Measurements from ENCODE around the gene MYO7A. TPM values are rescaled to one million over a fixed set of nuclear protein-coding genes. Genes with fewer than 3 reads are reported as not detected.
"Not testable (repeated sequence)": the region's sequence is repeated elsewhere in the genome, so short reads cannot be mapped to it uniquely, and the experiment has no call there.

The MYO7A gene
- total RNA-seq, 2 experiments from 2014 or later = 0.09 to 0.14 TPM

DNA sequence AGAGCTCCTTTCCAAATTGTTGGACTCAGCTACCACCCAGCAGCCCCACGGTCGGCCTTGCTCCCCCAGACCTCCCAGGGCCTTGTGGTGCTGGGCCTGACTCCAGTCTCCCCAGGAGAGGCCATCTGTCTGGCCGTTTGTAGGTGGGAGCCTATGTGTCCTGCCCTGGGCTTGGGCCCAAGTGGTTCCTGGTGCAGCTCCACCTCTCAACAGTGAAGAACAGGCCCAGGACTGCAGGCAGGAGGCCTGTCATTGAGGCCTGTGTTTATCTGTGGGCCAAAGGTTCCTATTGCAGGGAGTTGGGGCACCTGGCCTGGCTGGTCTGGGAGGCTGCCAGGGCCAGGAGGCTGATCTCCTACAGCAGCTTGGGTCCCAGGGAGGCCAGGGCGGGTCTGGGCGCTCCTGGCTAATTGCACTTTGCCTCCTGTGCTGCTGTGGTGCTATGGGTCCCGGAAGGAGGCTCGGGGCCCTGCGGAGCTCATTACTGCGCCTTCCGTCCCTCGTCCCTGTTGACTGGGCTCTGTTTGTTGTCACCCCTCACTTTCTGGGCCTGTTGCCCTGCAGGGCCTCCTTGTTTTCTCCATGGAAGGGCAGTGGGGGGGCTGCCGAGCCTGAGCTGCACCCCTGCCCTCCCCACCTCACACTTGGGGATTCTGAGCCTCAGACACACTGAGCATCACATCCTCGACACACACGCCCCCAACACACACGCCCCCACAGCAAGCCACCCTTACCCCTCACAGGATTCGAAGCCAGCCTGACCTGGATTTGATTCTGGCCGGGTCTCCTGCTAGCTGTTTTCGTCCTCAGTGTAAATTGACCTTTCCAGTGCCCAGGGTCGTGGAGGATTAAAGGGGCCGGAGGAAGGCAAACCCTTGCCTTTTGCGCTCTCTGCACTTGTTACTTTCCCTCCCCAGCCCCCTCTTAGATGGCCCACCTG lies 32.2 kb upstream of the MYO7A start:
- H3K4me3 Mint-ChIP-seq = no peak overlapping the region
- ChIA-PET CTCF (interaction anchor here (1.0 to 2.0 kb wide), 4 partner anchors 31 to 176 kb away, joined by 3 to 8 read pairs (median 3); no protein-coding TSS in a partner anchor), POLR2A (interaction anchor here (1.4 kb wide), 1 partner anchor 11 kb away, joined by 3 read pairs; no protein-coding TSS in a partner anchor)
- H3K27me3 Mint-ChIP-seq = no peaks in the 10 kb centered on the region
- no peaks in the 10 kb centered on the region for H3K9me3 Mint-ChIP-seq
- ATAC-seq = no peak
- intact Hi-C loops (cut with micrococcal nuclease) = loop anchor here (10.0 kb wide), 1 partner anchor 291 kb away; no protein-coding TSS in a partner anchor
- no peak overlapping the region for H3K27ac Mint-ChIP-seq
- DNase-seq = no peak
- TF ChIP-seq, protein P1, sequence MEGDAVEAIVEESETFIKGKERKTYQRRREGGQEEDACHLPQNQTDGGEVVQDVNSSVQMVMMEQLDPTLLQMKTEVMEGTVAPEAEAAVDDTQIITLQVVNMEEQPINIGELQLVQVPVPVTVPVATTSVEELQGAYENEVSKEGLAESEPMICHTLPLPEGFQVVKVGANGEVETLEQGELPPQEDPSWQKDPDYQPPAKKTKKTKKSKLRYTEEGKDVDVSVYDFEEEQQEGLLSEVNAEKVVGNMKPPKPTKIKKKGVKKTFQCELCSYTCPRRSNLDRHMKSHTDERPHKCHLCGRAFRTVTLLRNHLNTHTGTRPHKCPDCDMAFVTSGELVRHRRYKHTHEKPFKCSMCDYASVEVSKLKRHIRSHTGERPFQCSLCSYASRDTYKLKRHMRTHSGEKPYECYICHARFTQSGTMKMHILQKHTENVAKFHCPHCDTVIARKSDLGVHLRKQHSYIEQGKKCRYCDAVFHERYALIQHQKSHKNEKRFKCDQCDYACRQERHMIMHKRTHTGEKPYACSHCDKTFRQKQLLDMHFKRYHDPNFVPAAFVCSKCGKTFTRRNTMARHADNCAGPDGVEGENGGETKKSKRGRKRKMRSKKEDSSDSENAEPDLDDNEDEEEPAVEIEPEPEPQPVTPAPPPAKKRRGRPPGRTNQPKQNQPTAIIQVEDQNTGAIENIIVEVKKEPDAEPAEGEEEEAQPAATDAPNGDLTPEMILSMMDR (IDR thresholded peaks at IDR 0.05) = no peak
- H3K36me3 Mint-ChIP-seq (ENCODE audit: low read depth) = no peaks in the 10 kb centered on the region
- H3K4me1 Mint-ChIP-seq (ENCODE audit: low read depth) = peaks cover 3% of the 10 kb centered on the region

DNA sequence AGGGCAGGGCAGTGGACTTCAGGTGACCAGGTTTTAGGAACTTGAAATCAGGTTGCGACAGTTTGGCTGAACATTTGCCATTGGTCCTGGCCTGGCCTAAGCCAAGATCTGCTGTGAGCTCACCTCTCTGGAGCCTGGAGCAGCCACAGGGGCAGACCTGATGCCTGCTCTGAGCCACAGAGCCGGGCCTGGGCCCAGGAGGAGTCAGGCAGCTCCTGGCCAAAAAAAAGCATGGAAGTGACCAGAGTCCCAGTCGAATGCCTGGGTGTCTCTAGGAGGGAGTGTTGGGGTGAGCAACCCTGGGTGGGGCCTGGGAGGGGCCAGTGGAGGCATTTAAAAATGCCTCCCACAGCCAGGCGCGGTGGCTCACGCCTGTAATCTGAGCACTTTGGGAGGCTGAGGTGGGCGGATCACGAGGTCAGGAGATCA lies 31.4 kb upstream of the MYO7A start:
- Mint-ChIP-seq H3K36me3 (ENCODE audit: low read depth) (no peaks in the 10 kb centered on the region), H3K9me3 (no peaks in the 10 kb centered on the region), H3K4me1 (ENCODE audit: low read depth) (no peaks in the 10 kb centered on the region), H3K4me3 (no peak overlapping the region), H3K27ac (no peak overlapping the region), H3K27me3 (no peaks in the 10 kb centered on the region)
- TF ChIP-seq, protein P1 (IDR thresholded peaks at IDR 0.05) = no peak
- POLR2A ChIA-PET = no interaction called here
- CTCF ChIA-PET = interaction anchor here (1.1 to 2.0 kb wide), 2 partner anchors 51 to 177 kb away, joined by 3 to 8 read pairs; no protein-coding TSS in a partner anchor
- intact Hi-C loops (cut with micrococcal nuclease) = loop anchor here (10.0 kb wide), 1 partner anchor 292 kb away; no protein-coding TSS in a partner anchor
- no peak for DNase-seq
- ATAC-seq = no peak

DNA sequence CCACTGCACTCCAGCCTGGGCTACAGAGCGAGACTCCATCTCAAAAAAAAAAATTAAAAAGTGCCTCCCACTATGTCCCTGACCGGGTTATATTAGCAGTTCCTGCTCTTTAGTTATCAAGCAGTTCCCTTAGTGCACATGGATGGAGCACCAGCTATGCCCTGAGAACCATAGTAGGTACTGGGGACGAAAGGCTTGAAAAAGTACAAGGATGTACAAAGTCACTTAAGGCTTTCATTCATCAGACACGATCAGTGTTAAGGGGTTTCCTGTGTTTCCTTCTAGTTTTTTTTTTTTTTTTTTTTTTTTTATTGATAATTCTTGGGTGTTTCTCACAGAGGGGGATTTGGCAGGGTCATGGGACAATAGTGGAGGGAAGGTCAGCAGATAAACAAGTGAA lies 30.9 kb upstream of the MYO7A start:
- not testable (repeated sequence) for H3K4me1 Mint-ChIP-seq (ENCODE audit: low read depth); H3K27me3 Mint-ChIP-seq

DNA sequence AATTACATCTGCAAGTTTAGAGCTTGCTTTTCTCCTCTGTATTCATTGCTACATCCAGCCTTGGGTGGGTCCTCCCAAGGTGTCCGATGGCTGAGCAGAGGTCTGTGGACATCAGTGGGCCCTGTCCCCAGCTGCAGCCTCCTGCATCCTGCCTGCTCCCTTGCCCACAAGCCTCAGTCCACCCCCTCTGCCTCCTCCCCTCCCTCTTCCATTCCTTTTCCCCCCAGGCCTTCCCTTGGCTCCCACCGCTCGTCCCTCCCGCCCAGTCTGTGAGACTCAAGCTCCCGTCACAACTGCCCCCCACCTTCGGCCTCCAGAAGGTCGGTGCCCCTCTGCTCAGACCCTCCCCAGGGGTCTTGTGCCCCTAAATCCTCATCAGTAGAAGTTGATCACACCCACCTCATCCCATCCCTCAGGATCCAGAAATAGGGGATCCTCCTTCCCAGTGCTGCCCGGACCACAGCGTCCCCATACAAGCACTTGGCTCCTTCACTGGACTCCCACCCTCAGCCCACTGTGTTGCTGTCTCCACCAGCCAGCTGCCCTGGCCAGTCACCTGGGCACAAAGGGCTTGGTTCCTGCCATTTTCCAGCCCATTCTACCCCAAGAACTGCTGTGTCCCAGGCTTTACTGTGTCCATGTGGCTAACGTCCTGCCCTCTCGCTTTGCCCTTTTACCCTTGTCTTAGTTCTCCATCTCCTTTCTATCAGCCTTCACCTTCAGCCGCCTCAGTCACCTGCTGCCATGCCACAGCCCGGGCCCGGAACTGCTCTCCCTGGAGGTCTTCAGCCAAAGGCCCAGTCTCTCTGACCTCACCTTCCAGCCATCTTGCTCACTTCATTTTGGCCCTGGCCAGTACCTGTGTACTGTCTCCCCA lies 27.6 kb upstream of the MYO7A start:
- DNase-seq (no peak), ATAC-seq (no peak)
- TF ChIP-seq, protein P1 (IDR thresholded peaks at IDR 0.05) = no peak
- Mint-ChIP-seq H3K27ac (no peak overlapping the region), H3K36me3 (ENCODE audit: low read depth) (no peaks in the 10 kb centered on the region), H3K4me3 (no peak overlapping the region), H3K27me3 (no peaks in the 10 kb centered on the region), H3K4me1 (ENCODE audit: low read depth) (no peaks in the 10 kb centered on the region), H3K9me3 (no peaks in the 10 kb centered on the region)
- intact Hi-C loops (cut with micrococcal nuclease) = no loop called here
- ChIA-PET POLR2A (no interaction called here), CTCF (interaction anchor here (1.0 to 1.3 kb wide), 5 partner anchors 8 to 444 kb away, joined by 3 to 7 read pairs (median 5); no protein-coding TSS in a partner anchor)

More for the DNA sequence above, 30.9 kb upstream of the MYO7A start:
- CTCF ChIA-PET = interaction anchor here (1.1 kb wide), 1 partner anchor 52 kb away, joined by 3 read pairs; no protein-coding TSS in a partner anchor
- DNase-seq; POLR2A ChIA-PET; H3K9me3 Mint-ChIP-seq; H3K36me3 Mint-ChIP-seq (ENCODE audit: low read depth); H3K4me3 Mint-ChIP-seq; H3K27ac Mint-ChIP-seq; ATAC-seq: not testable (repeated sequence)
- intact Hi-C loops (cut with micrococcal nuclease) = loop anchor here (10.0 kb wide), 1 partner anchor 292 kb away; no protein-coding TSS in a partner anchor

GRCh38 chr11:77101043-77101537 lies 27.0 kb upstream of the MYO7A start:
- no peak overlapping the region for H3K4me3 Mint-ChIP-seq
- H3K27ac Mint-ChIP-seq = no peak overlapping the region
- H3K4me1 Mint-ChIP-seq (ENCODE audit: low read depth) = no peaks in the 10 kb centered on the region
- TF ChIP-seq, protein P1 (IDR thresholded peaks at IDR 0.05) = peak; percentile 48
- H3K36me3 Mint-ChIP-seq (ENCODE audit: low read depth) = no peaks in the 10 kb centered on the region
- DNase-seq = peak; percentile 38
- intact Hi-C loops (cut with micrococcal nuclease) = no loop called here
- peak; percentile 49 for ATAC-seq
- ChIA-PET POLR2A (no interaction called here), CTCF (interaction anchor here (0.6 to 1.1 kb wide), 5 partner anchors 9 to 180 kb away, joined by 3 to 7 read pairs (median 4); no protein-coding TSS in a partner anchor)
- H3K27me3 Mint-ChIP-seq = no peaks in the 10 kb centered on the region
- H3K9me3 Mint-ChIP-seq = no peaks in the 10 kb centered on the region

All from activated CD8-positive, alpha-beta T cell treated with anti-CD3 and anti-CD28 coated beads for 36 hours (primary cell).